GM12891 (cell line): ENCODE data around the gene MAFF.

ENCODE experiments used
- PAX5 ChIP-seq: IDR thresholded peaks from 2 replicates; pipeline ENCODE4 v1.6.1; 2011; ENCODE audit warnings: low read length, moderate library complexity, mild to moderate bottlenecking; ENCODE audit not compliant: insufficient read depth, severe bottlenecking
- POLR2A ChIP-seq: IDR thresholded peaks from 2 replicates; pipeline ENCODE4 v1.6.1; 2011; ENCODE audit warnings: low read depth, low read length, control low read depth
- POLR2AphosphoS5 ChIP-seq: IDR thresholded peaks from 2 replicates; pipeline ENCODE4 v1.6.1; 2011; ENCODE audit warnings: low read depth, low read length, control low read depth
- SPI1 ChIP-seq: IDR thresholded peaks from 2 replicates; pipeline ENCODE4 v1.6.1; 2011; ENCODE audit warnings: low read depth, low read length, control low read depth
- TAF1 ChIP-seq: IDR thresholded peaks from 2 replicates; pipeline ENCODE4 v1.6.1; 2011; ENCODE audit warnings: low read depth, low read length, control low read depth

DNA sequence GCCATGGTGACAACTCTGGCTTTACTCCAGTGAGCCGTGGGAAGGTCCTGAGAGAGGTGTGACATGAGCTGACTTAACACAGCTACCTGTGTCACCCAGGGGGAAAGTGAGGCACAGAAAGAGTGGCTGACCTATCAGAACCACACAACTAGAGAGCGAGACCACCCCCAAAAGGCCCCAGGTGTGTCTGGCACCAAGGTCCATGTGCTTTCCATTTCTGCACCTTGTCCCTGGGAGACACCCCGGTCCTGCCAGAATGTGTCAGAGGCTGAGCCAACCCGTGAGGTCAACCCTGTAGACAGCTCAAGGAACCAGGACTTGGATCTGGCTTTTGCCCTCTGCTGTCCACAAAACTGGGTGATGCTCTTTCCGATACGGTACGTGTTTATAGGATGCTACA lies 9.8 kb downstream of the MAFF start:
- TF ChIP-seq POLR2A (no peak), PAX5 (no peak), POLR2AphosphoS5 (no peak), TAF1 (no peak), SPI1 (no peak)
